DMS 273 (cell line): Measurements from ENCODE around the gene VCX3A.
"Not testable (repeated sequence)": the region's sequence is repeated elsewhere in the genome, so short reads cannot be mapped to it uniquely, and the experiment has no call there.

Source experiments
- DNase-seq: peaks from one replicate; lab custom pipeline; 2025; ENCODE audit not compliant: unreplicated experiment; lab: John Stamatoyannopoulos, UW

The VCX3A gene

GRCh38 chrX:6535018-6535417, at the start of gene VCX3A:
VCX3A (minus strand) TSS chrX:6535118; CDS start chrX:6534497, 621 bp downstream.
- DNase-seq: not testable (repeated sequence)

DNA sequence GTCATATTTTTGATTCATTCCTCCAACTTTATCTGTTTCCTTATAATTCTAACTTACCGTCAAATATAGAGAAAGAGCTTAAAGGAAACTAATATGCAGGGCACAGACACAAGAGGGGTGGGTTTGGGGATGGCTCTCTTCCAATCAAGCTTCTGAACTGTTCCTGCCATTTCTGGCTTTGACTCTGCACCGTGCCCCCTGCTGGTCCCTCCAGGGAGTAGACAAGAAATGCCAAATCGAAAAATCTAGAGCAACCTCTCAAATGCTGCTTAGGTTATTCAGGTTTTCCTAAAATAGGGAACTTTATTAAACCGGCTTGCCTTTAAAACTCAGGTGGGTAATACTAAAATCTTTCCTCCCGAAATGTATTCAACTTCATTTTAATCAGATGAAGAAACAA, 39.8 kb upstream of the VCX3A start:
- DNase-seq: peak; percentile 38

DNA sequence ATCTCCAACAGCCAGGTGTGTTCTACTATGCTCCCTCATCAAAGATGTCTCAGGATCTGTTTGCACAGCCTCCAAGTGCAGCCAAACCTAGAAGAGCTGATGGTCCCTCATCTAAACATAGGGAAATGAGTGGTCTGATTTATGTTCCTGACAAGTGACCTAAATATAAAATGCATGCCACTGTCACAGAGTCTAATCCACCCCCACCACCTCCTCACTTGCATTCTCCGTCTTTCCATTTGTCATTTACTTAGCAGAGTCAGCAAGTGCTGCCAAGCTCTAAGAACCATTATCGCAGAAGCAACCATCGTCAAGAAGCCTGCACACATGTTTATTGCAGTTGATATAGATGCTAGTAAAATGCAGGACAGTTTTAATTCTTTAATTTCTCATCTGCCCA, 33.1 kb upstream of the VCX3A start:
- DNase-seq: no peak

- no peak for DNase-seq
These were observed 24.1 kb upstream of the VCX3A start for GRCh38 chrX:6558979-6559378.

DNA sequence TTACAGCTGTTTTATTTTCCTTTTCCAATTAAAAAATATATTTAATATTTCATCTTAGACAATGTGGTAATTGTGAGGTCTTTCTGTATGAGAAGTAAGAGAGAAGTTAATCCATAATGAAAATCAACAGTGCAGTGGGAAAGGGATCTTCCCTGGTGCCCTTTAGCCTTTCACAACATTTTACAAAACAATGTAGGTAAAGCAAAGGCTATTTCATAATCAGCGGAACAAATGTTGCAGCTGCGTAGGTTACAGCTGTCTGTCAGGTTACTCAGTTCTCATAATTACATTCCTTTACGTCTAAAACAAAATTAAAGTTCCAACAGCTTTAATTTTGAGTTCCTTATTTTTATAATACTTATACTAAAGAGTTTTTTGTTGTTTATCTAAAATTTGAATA, 22.8 kb upstream of the VCX3A start:
- no peak for DNase-seq

GRCh38 chrX:6550999-6551398, 16.1 kb upstream of the VCX3A start:
- no peak for DNase-seq

- DNase-seq: no peak
These were observed 10.8 kb upstream of the VCX3A start for GRCh38 chrX:6545712-6546111.

DNA sequence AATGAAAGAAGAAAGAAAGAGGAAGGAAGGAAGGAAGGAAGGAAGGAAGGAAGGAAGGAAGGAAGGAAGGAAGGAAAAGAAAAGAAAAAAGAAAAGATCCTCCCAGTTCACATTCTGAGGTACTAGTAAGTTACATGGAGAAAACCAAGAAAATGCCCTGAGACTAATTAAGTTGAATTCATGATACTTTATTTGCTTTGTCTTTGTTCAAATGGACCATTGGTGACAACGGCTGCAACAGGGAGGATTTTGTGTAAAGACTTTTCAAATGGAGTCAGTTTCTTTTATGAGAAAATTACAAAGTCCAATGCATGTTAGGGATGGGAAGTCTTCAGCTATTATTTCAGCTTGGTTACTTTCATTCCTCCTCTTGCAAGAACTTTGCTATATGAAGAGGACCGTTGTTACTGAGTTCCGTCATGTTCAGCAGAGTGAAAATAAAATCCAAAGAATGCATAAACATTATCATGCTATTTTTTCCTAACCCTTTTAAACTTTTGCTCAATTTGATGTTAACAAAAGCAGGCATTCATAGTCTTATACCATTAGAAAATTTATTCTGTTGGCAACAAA, 8.3 kb downstream of the VCX3A start:
- no peak for DNase-seq

DNA sequence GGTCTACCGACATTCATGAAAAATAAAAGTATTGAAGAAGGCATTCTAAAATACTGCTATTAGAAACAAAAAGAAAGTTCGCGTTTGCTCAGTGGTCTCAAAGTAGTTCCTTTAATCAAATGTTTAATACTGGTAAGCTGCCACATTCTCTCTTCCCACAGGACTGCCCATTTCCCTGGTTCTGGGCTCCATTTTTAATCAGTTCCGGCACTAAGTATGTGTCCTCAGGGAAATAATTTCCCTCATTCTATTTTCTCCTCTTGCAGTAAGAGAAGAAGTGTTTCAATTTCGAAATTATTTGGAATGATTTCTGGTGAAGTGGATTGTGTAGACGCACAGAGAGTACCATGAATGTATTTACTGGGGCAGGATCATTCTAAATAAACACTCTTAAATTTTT, 17.5 kb downstream of the VCX3A start:
- no peak for DNase-seq

- DNase-seq: no peak
These were observed 28.5 kb downstream of the VCX3A start for GRCh38 chrX:6506444-6506843.

DNA sequence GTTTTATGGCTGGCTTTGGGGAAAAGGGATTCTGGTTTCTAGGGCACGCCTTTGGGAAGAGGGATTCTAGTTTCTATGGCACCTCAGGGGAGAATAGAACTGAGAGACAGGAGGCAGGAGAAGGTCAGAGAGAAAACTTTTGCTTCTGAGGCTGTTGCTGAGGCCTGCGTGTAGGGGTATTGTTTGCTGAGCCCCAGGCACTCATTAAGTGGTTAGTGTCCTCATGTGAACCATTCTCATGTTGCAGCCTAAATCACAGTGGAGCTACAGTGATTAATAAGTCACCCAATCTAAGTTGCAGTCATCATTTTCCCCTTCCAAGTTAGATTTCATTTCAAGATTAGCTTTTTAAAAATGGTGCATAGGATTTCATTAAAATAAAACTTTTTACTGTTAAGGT, 29.0 kb downstream of the VCX3A start:
- peak; percentile 5 for DNase-seq

GRCh38 chrX:6500719-6501118, 34.2 kb downstream of the VCX3A start:
- DNase-seq: no peak

GRCh38 chrX:6498324-6498723, 36.6 kb downstream of the VCX3A start:
- DNase-seq: no peak
